HepG2 (cell line): ENCODE data around the gene PPP2R5D.

Experiments used
- HMG20A ChIP-seq: IDR thresholded peaks from 2 replicates; pipeline ENCODE4 v1.6.1; 2016; ENCODE audit warnings: borderline replicate concordance
- PRPF4 ChIP-seq: fragments of 200-400 bp; formaldehyde crosslinking; IDR thresholded peaks from 2 replicates; pipeline ENCODE4 v1.6.1; 2016; ENCODE audit warnings: low read length, low read depth; ENCODE audit not compliant: poor library complexity, severe bottlenecking
- ZNF589 ChIP-seq: sonication (generic); formaldehyde crosslinking; conservative IDR thresholded peaks from 2 replicates; pipeline ENCODE4 v1.8.0; 2022; ENCODE audit warnings: mild to moderate bottlenecking, moderate library complexity, missing genetic modification reagents
- TF ChIP-seq, protein P1 (sequence below): sonication (generic); formaldehyde crosslinking; IDR thresholded peaks from 2 replicates; pipeline ENCODE4 v1.5.0; 2020; ENCODE audit warnings: mild to moderate bottlenecking, missing genetic modification reagents, moderate library complexity
- TF ChIP-seq, protein P2 (sequence below): sonication (generic); formaldehyde crosslinking; IDR thresholded peaks from 2 replicates; pipeline ENCODE4 v1.4.0; 2020; ENCODE audit warnings: missing genetic modification reagents
- TF ChIP-seq, protein P3 (sequence below): sonication (generic); formaldehyde crosslinking; IDR thresholded peaks from 2 replicates; pipeline ENCODE4 v1.5.0; 2020; ENCODE audit warnings: missing genetic modification reagents

DNA sequence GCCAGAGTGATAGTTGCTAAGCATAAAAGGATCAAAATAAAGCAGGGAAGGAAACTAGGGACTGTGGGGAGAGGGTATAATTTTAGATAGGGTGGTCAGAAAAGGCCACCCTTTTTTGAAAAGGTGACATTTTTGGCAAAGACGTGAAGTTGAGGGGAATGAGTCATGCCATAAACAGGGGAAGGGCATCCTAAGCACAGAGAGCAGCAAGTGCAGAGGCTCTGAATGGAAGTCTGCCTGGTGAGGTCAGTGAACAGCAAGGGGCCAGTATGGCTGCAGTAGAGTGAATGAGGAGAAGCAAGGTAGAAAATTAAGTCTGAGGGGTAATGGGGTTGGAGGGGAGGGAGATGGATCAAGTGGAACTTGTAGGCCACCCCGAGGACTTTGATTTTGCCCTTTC lies 77.5 kb downstream of the PPP2R5D start:
- TF ChIP-seq, protein P1, sequence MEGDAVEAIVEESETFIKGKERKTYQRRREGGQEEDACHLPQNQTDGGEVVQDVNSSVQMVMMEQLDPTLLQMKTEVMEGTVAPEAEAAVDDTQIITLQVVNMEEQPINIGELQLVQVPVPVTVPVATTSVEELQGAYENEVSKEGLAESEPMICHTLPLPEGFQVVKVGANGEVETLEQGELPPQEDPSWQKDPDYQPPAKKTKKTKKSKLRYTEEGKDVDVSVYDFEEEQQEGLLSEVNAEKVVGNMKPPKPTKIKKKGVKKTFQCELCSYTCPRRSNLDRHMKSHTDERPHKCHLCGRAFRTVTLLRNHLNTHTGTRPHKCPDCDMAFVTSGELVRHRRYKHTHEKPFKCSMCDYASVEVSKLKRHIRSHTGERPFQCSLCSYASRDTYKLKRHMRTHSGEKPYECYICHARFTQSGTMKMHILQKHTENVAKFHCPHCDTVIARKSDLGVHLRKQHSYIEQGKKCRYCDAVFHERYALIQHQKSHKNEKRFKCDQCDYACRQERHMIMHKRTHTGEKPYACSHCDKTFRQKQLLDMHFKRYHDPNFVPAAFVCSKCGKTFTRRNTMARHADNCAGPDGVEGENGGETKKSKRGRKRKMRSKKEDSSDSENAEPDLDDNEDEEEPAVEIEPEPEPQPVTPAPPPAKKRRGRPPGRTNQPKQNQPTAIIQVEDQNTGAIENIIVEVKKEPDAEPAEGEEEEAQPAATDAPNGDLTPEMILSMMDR (CRISPR knock-in tag) = no peak
- TF ChIP-seq, protein P2, sequence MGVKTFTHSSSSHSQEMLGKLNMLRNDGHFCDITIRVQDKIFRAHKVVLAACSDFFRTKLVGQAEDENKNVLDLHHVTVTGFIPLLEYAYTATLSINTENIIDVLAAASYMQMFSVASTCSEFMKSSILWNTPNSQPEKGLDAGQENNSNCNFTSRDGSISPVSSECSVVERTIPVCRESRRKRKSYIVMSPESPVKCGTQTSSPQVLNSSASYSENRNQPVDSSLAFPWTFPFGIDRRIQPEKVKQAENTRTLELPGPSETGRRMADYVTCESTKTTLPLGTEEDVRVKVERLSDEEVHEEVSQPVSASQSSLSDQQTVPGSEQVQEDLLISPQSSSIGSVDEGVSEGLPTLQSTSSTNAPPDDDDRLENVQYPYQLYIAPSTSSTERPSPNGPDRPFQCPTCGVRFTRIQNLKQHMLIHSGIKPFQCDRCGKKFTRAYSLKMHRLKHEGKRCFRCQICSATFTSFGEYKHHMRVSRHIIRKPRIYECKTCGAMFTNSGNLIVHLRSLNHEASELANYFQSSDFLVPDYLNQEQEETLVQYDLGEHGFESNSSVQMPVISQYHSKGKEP = no peak
- TF ChIP-seq, protein P3, sequence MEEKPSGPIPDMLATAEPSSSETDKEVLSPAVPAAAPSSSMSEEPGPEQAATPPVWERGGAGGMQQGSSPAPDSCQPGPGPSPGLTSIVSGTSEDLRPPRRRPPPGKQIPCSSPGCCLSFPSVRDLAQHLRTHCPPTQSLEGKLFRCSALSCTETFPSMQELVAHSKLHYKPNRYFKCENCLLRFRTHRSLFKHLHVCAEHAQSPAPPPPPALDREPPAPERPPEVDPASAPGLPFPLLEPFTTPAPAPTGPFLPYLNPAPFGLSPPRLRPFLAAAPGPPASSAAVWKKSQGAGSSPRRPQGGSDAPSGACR = no peak
- TF ChIP-seq HMG20A (CRISPR knock-in tag) = no peak
- no peak for TF ChIP-seq ZNF589 (CRISPR knock-in tag)
- no peak for TF ChIP-seq PRPF4
